ENCODE measurements around the gene HSDL1.

The HSDL1 gene

DNA sequence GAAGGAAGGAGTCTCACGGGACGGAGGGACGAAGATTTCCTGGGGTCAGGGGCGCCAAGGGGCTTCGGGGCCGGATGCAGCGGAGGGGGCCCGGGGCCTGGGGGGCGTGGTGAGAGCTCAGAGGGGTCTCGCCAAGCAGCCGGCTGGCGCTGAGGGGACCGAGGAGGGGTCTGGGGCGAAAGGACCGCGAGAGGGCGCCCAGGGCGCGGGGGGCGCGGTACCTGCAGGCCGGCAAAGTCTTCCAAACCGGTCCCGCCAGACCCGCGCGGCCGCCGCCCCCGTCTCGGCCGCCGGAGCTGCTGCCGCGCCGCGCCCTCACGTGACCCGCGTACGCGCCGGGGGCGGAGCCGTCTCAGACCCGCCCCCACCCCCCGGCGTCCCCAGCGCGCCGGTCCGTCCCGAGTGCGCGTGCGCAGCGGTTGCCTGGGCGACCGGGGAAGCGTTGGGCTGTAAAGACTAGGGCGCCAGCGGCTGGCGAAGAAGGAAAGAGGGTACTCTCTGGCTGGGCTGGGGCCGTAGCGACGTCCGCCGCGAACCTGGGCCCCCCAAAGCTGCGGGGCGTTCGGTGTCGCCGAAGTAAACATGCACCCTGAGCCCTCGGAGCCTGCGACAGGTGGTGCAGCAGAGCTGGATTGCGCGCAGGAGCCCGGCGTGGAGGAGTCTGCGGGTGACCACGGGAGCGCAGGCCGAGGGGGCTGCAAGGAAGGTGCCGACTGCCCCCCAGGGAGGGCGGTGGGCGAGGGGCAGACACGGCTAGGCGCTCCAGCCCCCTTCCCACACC is at the start of gene HSDL1, which contains the start of gene DNAAF1:
HSDL1 (minus strand) TSS at position 319 of the 781 bp plus-strand sequence. CDS start 13,856 bp downstream, outside the sequence.
DNAAF1 (plus strand) TSS at position 450 of the 781 bp plus-strand sequence; CDS start at position 583, 133 bp downstream.
- DNase-seq (ENCODE audit: low spot score): peak; percentile 93

GRCh38 chr16:84194018-84194417 is 49.0 kb upstream of the HSDL1 start:
- DNase-seq (ENCODE audit: low spot score): no peak

- DNase-seq (ENCODE audit: low spot score): no peak
These were observed 48.5 kb upstream of the HSDL1 start for GRCh38 chr16:84193480-84193879.

- DNase-seq (ENCODE audit: low spot score): no peak
These were observed 46.5 kb upstream of the HSDL1 start for GRCh38 chr16:84191466-84191865.

DNA sequence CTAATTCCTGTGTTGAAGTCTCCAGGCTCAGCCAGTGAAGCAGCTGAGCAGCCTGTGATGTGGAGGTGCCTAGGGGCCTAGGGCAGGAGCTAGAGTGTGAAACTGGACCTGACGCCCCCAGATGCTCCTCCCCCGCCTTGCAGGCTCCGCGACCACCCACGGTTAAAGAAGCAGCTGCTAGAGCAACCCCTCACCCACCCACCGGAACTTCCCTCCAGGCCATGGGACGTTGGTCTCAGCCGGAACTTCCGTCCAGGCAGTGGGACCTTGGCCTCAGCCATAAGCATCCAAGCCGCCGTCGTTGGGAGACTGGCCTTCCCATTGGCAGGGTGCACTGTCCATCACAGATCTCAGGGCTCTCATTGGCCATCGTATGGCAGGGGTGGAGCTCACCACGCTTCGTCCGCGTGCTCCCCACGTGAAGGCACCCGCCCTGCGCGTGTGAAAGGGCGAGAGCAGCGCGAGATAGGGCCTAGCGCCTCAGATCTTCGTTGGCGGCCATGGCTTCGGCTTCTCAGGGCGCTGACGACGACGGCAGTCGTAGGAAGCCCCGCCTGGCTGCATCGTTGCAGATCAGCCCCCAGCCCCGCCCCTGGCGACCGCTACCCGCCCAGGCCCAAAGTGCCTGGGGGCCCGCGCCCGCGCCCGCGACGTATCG is 45.9 kb upstream of the HSDL1 start, which contains the start of gene ADAD2:
ADAD2 (plus strand) TSS at position 427 of the 658 bp plus-strand sequence; CDS start at position 501, 74 bp downstream.
- no peak for DNase-seq (ENCODE audit: low spot score)

DNA sequence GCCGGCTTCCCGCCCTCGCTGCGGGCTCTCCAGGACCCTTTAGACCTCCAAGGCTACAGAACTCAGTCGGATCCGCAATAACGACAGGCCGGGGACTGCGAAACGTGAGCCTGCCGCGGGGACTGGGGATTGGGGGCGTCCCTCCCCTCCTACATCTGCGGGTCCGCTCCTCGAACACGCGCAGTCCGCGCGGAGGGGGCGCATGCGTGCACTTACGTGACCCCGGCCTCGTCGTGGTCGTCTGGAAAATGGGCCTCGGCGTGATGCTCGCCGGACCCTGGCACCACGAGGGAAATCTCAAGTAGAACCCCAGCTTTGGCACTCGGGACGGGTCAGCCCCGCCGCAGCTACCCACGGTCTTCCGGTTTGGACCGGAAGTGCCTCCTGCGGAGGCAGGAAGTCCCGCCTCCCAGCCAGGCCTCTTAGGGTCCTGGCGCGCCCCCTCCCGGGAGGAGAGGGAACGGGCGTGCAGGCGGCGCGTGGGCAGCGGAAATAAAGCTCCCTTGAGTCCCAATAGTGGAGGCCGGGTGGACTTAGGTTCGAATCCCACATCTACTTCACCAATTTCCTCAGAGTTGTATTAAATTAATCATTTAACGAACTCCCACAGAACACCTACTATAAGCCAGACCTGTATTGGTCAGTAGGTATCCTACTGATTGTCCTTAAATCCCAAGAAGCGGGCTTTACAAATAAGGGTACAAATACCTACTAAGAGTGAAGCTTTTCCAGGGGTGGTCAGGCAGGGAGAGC is 41.9 kb upstream of the HSDL1 start, which contains the start of gene TAF1C:
TAF1C (minus strand) TSS at position 373 of the 753 bp plus-strand sequence. CDS start 2,069 bp downstream, outside the sequence.
- DNase-seq (ENCODE audit: low spot score): peak; percentile 96

DNA sequence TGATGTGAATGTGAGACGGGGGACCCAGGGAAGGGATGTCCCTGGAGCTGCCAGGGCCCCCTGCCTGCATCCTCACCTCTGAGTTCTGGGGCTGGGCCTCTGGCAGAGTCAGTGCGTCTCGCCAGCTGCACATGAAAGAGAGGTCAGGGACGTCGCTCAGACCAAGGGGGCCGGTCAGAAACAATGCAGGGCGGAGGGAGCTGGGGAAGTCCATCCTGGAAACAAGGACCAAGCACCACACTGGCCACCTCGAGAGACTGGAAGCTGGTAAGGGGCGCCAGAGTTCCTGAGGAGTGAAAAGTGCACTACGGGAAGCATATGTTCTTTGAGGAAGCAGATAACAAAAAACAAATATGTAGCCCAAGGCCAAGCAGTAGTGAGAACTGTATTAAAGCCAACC is 39.8 kb upstream of the HSDL1 start:
- no peak for DNase-seq (ENCODE audit: low spot score)

DNA sequence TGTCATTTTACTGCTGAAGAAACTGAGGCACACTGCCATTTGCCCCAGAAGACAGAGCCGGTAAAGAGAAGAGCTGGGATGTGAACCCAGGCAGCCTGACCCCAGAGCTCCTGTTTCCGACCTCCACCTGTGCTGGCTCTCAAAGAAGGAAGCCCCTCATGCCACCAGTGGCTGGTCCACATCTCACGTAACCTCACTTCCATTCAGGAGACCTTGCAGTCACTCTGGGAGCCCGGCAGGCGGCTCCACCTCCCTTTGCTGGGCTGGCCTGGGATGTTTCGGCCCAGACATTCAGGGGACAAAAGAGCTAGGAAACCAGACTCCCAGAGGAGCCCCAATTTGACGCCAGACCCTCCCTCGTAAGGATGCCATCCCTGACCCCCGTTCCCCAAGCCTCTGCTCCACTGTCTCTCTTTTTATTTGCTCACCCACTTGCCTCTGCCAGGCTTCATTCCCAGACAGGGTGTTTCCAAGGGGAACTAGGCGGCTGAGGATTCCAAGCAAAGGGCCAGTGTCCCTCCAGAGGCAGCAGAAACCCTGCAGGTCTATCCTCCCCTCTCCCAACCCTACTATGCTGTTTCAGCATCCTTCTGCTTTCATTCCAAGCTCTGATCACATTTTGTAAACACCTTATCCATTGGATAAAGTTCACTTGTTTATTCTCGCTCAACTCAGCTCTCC is 39.1 kb upstream of the HSDL1 start:
- no peak for DNase-seq (ENCODE audit: low spot score)

DNA sequence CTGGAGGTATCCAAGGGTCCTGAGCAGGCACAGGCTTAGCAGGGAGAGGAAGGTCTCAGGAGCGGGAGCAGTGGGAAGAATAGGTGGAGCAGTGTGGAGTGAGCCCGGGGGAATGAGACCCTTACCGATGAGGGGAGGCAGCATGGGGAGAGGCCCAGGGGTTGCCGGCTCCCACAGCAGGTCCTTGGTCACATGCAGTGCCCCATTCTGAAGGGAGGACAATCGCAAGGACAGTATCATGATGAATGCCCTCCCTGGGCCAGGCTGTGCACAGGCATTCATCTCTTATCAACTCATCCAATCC is 38.5 kb upstream of the HSDL1 start:
- DNase-seq (ENCODE audit: low spot score): no peak

GRCh38 chr16:84182680-84183571 is 37.9 kb upstream of the HSDL1 start:
- DNase-seq (ENCODE audit: low spot score): no peak

GRCh38 chr16:84182104-84182503 is 37.1 kb upstream of the HSDL1 start:
- no peak for DNase-seq (ENCODE audit: low spot score)

GRCh38 chr16:84181144-84181915 is 36.4 kb upstream of the HSDL1 start:
- DNase-seq (ENCODE audit: low spot score): no peak

DNA sequence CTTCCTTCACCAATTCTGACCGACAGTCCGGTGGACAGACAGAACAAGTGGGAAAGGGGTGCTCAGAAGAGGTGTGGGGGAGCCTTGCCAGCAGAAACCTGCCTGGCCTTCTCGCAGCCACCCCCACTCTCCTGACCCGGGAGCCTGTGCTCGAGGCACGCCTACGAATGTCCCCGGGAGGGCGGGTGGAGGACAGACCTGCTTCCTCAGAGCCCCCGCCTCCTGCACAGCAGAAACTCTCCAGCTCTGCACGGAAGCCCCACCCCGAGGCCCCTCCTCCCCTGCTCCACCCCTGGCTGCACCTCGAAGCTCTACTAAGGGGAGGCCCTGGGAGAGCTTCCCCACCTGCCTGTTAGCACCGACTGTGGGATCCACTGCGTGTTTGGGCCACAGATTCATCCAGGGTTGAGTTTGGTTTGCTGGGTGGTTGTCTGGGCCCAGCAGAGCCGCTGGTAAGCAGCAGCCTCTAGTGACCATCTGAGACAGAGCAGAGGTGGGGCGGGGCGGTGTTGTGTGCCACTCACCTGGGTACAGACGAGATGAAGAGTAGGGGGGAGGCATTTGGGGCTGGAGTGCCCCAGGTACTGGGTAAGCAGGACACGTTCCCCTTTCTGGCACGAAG is 35.7 kb upstream of the HSDL1 start:
- DNase-seq (ENCODE audit: low spot score): no peak

GRCh38 chr16:84179612-84180320 is 34.8 kb upstream of the HSDL1 start:
- no peak for DNase-seq (ENCODE audit: low spot score)

DNA sequence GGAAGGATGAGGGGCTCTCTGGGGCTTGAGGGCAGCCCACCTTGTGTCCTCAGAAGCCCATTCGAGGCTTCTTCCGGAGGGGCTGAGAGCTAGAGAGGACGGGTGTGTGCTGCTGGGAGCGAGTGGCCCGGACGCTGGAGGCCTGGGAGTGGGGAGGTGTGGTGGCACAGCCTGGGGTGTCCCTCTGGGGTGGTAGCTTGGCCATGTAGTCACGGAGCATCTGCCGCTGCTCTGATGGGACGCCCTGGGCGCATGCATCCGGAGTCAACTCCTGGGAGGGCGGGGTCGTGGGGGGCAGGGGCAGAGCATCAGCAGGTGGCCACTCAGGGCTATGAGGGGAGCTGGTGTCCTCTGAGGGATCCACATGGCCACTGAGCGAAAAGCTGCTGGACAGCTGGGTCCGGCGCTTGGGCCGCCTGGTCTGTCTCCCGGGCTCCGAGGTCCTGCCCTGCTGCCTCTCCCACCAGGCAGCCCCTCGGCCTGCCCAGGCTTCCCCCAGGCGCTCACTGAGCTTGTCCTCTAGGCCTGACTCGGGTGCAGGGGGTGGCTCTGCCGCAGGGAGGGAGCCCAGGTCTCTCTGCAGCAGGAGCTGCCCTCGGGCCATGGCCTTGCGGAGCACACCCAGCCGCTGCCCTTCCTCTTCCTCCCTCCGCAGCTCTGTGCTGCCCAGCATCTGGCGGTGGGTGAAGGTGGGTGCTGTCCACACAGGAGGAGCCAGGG is 34.1 kb upstream of the HSDL1 start:
- DNase-seq (ENCODE audit: low spot score): no peak

- no peak for DNase-seq (ENCODE audit: low spot score)
These were observed 33.3 kb upstream of the HSDL1 start for GRCh38 chr16:84178146-84178765.

- no peak for DNase-seq (ENCODE audit: low spot score)
These were observed 32.7 kb upstream of the HSDL1 start for GRCh38 chr16:84177741-84178073.
